Neuronal stem cell (in vitro differentiated cells): ENCODE data around the gene FILIP1L.
"Not testable (repeated sequence)": the region's sequence is repeated elsewhere in the genome, so short reads cannot be mapped to it uniquely, and the experiment has no call there.

Experiments used
- DNase-seq: peaks from one replicate; pipeline ENCODE4 v3.0.0-alpha.2; 2013; ENCODE audit warnings: low spot score
- H2AFZ ChIP-seq: one replicate; pipeline ENCODE4 v1.6.1; 2013; ENCODE audit warnings: mild to moderate bottlenecking, low read length, inconsistent platforms
- H2AK5ac ChIP-seq: 2 replicates; pipeline ENCODE4 v1.6.1; 2013; ENCODE audit warnings: low read depth, mild to moderate bottlenecking, inconsistent platforms, low read length, moderate library complexity, mixed read lengths
- H2BK120ac ChIP-seq: 2 replicates; pipeline ENCODE4 v1.6.1; 2013; ENCODE audit warnings: low read depth, mild to moderate bottlenecking, inconsistent platforms, low read length, moderate library complexity, mixed read lengths
- H2BK12ac ChIP-seq: one replicate; pipeline ENCODE4 v1.6.1; 2013; ENCODE audit warnings: low read length, inconsistent platforms
- H2BK15ac ChIP-seq: 2 replicates; pipeline ENCODE4 v1.6.1; 2013; ENCODE audit warnings: mild to moderate bottlenecking, low read length, inconsistent platforms, mixed read lengths
- H2BK5ac ChIP-seq: one replicate; pipeline ENCODE4 v1.6.1; 2013; ENCODE audit warnings: inconsistent platforms, mild to moderate bottlenecking, low read length, moderate library complexity
- H3K14ac ChIP-seq: one replicate; pipeline ENCODE4 v1.6.1; 2013; ENCODE audit warnings: low read length, inconsistent platforms
- H3K18ac ChIP-seq: 2 replicates; pipeline ENCODE4 v1.6.1; 2013; ENCODE audit warnings: low read length, inconsistent platforms
- H3K23ac ChIP-seq: 2 replicates; pipeline ENCODE4 v1.6.1; 2013; ENCODE audit warnings: low read depth, mild to moderate bottlenecking, mixed read lengths, low read length, inconsistent platforms; ENCODE audit not compliant: poor library complexity
- H3K27ac ChIP-seq: replicated peaks from 3 replicates; pipeline ENCODE4 v1.5.1; 2013; ENCODE audit warnings: low read length, inconsistent platforms
- H3K27me3 ChIP-seq, 3 experiments: 2 replicates each; pipeline ENCODE4 v1.6.1; 2013; ENCODE audit warnings: low read length in 3 of 3, mild to moderate bottlenecking in 2 of 3, inconsistent platforms in 1 of 3, low read depth in 1 of 3, mixed read lengths in 1 of 3, moderate library complexity in 1 of 3; ENCODE audit not compliant: control insufficient read depth in 3 of 3, insufficient read depth in 3 of 3
- H3K36me3 ChIP-seq, 2 donors: replicated peaks in 1 of 2; 2 replicates each; pipeline ENCODE4 v1.6.1; 2013; ENCODE audit warnings: low read length in 2 of 2; ENCODE audit not compliant: control insufficient read depth in 2 of 2, insufficient read depth in 2 of 2
- H3K4ac ChIP-seq: 2 replicates; pipeline ENCODE4 v1.6.1; 2013; ENCODE audit warnings: inconsistent platforms, mild to moderate bottlenecking, low read length, moderate library complexity
- H3K4me1 ChIP-seq, 2 donors: 1 replicate in 1 of 2; 2 replicates in 1 of 2; pipeline ENCODE4 v1.6.1; 2013; ENCODE audit warnings: low read length in 2 of 2, low read depth in 1 of 2; ENCODE audit not compliant: control insufficient read depth in 2 of 2, insufficient read depth in 1 of 2
- H3K4me2 ChIP-seq: one replicate; pipeline ENCODE4 v1.6.1; 2013; ENCODE audit warnings: mild to moderate bottlenecking, low read length, inconsistent platforms; ENCODE audit not compliant: insufficient read depth, poor library complexity, severe bottlenecking
- H3K4me3 ChIP-seq, 2 donors: 2 replicates each; pipeline ENCODE4 v1.5.1; 2013; ENCODE audit warnings: low read length in 2 of 2, mild to moderate bottlenecking in 2 of 2, inconsistent platforms in 1 of 2, moderate library complexity in 1 of 2
- H3K79me1 ChIP-seq: one replicate; pipeline ENCODE4 v1.6.1; 2013; ENCODE audit warnings: low read depth, mild to moderate bottlenecking, inconsistent platforms, low read length, moderate library complexity
- H3K9ac ChIP-seq: one replicate; pipeline ENCODE4 v1.6.1; 2013; ENCODE audit warnings: mild to moderate bottlenecking, low read depth, low read length, inconsistent platforms; ENCODE audit not compliant: poor library complexity
- H3K9me3 ChIP-seq, 2 donors: replicated peaks in 1 of 2; 2 replicates each; pipeline versions ENCODE3 to v1.6.1; 2013; ENCODE audit warnings: low read length in 2 of 2, mild to moderate bottlenecking in 2 of 2, inconsistent platforms in 1 of 2, low read depth in 1 of 2, mixed read lengths in 1 of 2, moderate library complexity in 1 of 2; ENCODE audit not compliant: control insufficient read depth in 2 of 2, insufficient read depth in 1 of 2
- H4K8ac ChIP-seq: one replicate; pipeline ENCODE4 v1.6.1; 2013; ENCODE audit warnings: low read depth, mild to moderate bottlenecking, inconsistent platforms, low read length, moderate library complexity
- H4K91ac ChIP-seq: one replicate; pipeline ENCODE4 v1.6.1; 2013; ENCODE audit warnings: low read length, low read depth, mild to moderate bottlenecking, inconsistent platforms; ENCODE audit not compliant: poor library complexity
- WGBS, 2 donors: extraction: QIAGEN DNeasy Blood & Tissue Kit; methylation state at CpG; one replicate each; pipeline ENCODE4 v1.1.7; 2013; ENCODE audit warnings: missing lambda C conversion rate in 2 of 2, mixed read lengths in 1 of 2; ENCODE audit not compliant: insufficient read length in 2 of 2, insufficient replicate concordance in 1 of 2; ENCODE audit errors: extremely low coverage in 2 of 2; 5-methylcytosine and 5-hydroxymethylcytosine counted together

The FILIP1L gene

DNA sequence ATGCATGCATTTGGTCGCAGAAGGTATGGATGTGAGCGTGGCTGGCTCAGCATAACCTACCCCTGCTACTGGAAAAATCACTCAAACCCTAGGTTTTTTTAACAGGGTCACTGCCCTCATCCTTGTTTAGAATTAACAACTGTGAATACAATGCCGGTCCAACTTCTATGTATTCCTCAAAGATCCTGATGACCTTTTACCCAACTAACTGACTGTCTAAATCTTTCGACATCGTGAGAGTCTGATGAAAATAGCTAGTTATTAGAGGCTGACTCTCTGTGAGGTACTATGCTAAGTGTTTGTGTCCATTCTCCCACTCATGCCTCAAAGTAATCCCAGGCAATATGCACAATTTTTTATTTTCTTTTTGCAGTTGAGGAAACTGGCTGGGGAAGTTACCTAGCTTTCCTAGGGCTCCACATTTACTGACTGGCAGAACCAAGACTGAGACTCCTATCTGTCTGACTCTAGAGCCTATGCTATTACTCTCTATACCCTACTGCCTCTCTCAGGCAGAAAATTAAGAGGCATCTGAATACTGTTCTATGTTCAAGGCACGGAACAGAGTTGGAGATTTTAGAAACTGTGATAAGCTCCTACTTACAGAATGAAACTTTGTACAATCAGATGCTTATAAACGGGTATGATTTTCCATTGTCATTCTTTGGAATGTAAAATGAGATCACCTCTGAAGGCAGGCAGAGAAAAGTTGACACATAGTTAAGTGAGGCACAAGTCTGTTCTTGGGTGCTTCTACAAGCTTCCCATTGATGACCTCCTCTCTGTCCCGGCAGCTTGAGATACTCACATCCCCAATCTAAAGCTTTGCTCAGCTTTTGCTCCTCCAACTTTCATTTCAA lies 56.4 kb downstream of the FILIP1L start:
- Histone ChIP-seq H3K9me3 (peaks cover 0 to 8% of the 10 kb centered on the region in 2 donors), H3K23ac (no peak overlapping the region), H3K27ac (no peak overlapping the region), H3K36me3 (no peaks in the 10 kb centered on the region), H3K4me2 (no peak overlapping the region), H4K8ac (no peak overlapping the region), H2AFZ (no peak overlapping the region), H2BK12ac (no peak overlapping the region), H3K18ac (no peak overlapping the region), H3K4ac (no peak overlapping the region), H2BK5ac (no peak overlapping the region), H3K27me3 (no peaks in the 10 kb centered on the region), H2BK15ac (no peak overlapping the region), H4K91ac (no peak overlapping the region), H3K79me1 (no peaks in the 10 kb centered on the region), H3K4me1 (peaks cover 4 to 11% of the 10 kb centered on the region in 2 donors), H2AK5ac (no peak overlapping the region), H2BK120ac (no peak overlapping the region), H3K14ac (no peak overlapping the region), H3K4me3 (no peak overlapping the region), H3K9ac (no peak overlapping the region)
- WGBS, 2 donors: no CpG with 5 or more reads among the region's 8 CpGs
- no peak for DNase-seq

DNA sequence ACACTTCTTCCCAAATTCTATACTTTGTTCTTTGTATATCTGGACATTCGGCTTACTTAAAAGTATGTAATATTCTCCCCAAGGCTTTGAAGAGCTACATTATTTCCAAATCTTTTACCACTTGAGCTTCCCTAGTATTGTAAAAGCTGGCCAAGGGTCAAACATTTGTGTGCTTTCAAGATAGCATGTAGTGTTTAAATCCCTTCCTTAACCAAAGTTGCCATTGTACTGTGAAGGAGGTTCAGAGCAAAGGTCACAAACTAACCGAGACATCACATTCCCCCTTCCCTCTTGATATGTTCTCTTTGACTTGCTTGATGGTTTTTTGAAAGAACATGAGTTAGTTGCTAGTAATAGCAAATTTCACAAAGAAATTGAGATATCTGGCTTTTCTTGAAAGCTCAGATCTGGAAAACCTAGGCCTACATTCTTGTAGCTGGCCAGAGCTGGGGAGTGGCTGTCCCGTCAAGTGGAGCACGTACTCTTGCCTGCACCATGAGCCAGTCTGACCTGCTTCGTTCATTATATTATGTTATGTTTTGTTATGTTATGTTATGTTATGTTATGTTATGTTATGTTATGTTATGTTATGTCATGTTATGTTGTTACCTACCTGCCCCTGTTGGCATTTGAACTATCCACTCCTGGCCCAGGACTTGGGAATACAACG lies 60.2 kb downstream of the FILIP1L start:
- Histone ChIP-seq H4K8ac (no peak overlapping the region), H3K27ac (no peak overlapping the region), H3K36me3 (no peaks in the 10 kb centered on the region), H2BK120ac (no peak overlapping the region), H3K23ac (no peak overlapping the region), H2BK5ac (no peak overlapping the region), H2BK15ac (no peak overlapping the region), H3K79me1 (no peaks in the 10 kb centered on the region), H3K4me1 (peaks cover 4 to 11% of the 10 kb centered on the region in 2 donors), H3K18ac (no peak overlapping the region), H3K14ac (no peak overlapping the region), H3K9ac (no peak overlapping the region), H4K91ac (no peak overlapping the region), H3K4me3 (no peak overlapping the region), H2AK5ac (no peak overlapping the region), H3K4ac (no peak overlapping the region), H3K4me2 (no peak overlapping the region), H2AFZ (no peak overlapping the region), H3K27me3 (no peaks in the 10 kb centered on the region), H3K9me3 (peaks cover 0 to 9% of the 10 kb centered on the region in 2 donors), H2BK12ac (no peak overlapping the region)
- no CpG with 5 or more reads among the region's 6 CpGs for WGBS, 2 donors
- no peak for DNase-seq

DNA sequence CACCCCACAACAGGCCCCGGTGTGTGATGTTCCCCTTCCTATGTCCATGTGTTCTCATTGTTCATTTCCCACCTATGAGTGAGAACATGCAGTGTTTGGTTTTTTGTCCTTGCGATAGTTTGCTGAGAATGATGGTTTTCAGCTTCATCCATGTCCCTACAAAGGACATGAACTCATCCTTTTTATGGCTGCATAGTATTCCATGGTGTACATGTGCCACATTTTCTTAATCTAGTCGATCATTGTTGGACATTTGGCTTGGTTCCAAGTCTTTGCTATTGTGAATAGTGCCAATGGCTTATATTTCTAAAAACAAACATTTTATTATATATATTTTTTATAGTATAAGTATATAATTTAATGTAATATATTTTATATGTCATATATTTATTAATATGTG lies 62.8 kb downstream of the FILIP1L start:
- H3K9me3 ChIP-seq, H3K9ac ChIP-seq, H2AFZ ChIP-seq, H4K8ac ChIP-seq, H3K79me1 ChIP-seq, H3K23ac ChIP-seq, H2AK5ac ChIP-seq, H3K4me3 ChIP-seq, H3K4me2 ChIP-seq, H3K4ac ChIP-seq, H3K14ac ChIP-seq, H2BK120ac ChIP-seq, H3K27me3 ChIP-seq, H3K18ac ChIP-seq, H2BK12ac ChIP-seq, DNase-seq, H2BK15ac ChIP-seq, H3K36me3 ChIP-seq, H3K27ac ChIP-seq, H2BK5ac ChIP-seq, H4K91ac ChIP-seq: not testable (repeated sequence)
- WGBS, 2 donors: no CpG with 5 or more reads among the region's 3 CpGs
- H3K4me1 ChIP-seq: peaks cover 7 to 25% of the 10 kb centered on the region in 2 donors

DNA sequence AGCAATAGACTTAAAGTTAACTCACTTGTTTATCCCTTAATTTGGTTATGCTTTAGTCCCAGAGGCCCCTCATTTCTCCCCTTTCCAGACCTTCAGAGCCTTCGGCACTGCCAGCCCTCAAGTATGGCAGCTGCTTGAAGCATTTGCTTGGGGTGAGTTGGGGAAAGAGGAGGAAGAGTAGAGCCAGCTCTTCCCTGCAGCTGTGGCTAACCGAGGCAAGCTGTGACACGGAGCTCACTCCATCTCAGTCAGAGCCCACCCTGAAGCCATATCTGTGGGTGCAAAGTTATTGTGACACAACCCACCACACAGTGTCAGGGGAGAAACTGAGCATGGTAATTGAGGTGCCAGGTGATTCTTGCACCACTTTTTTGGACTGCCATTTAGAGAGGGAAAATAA lies 66.1 kb downstream of the FILIP1L start:
- Histone ChIP-seq H3K4me3 (no peak overlapping the region), H3K23ac (no peak overlapping the region), H2BK15ac (no peak overlapping the region), H3K79me1 (no peaks in the 10 kb centered on the region), H4K8ac (no peak overlapping the region), H3K9me3 (peaks cover 0 to 4% of the 10 kb centered on the region in 2 donors), H3K9ac (no peak overlapping the region), H2BK120ac (no peak overlapping the region), H3K36me3 (no peaks in the 10 kb centered on the region), H2BK5ac (no peak overlapping the region), H3K4ac (no peak overlapping the region), H4K91ac (no peak overlapping the region), H3K4me1 (peaks cover 3 to 14% of the 10 kb centered on the region in 2 donors), H3K27me3 (no peaks in the 10 kb centered on the region), H3K14ac (no peak overlapping the region), H2AK5ac (no peak overlapping the region), H2AFZ (no peak overlapping the region), H2BK12ac (no peak overlapping the region), H3K4me2 (no peak overlapping the region), H3K27ac (no peak overlapping the region), H3K18ac (no peak overlapping the region)
- no peak for DNase-seq
- WGBS, 2 donors: no CpG with 5 or more reads among the region's 3 CpGs
